HG02678 (cell line): ENCODE results near the gene CHDH.

ENCODE experiments used
- ATAC-seq: cut with Tn5 transposase; IDR thresholded peaks from one replicate; pipeline ENCODE4 v1.9.1; 2021; ENCODE audit warnings: mild to moderate bottlenecking, moderate library complexity; ENCODE audit not compliant: unreplicated experiment

CHDH gene

GRCh38 chr3:53850895-53851294 lies 4.7 kb upstream of the CHDH start:
- ATAC-seq = no peak

DNA sequence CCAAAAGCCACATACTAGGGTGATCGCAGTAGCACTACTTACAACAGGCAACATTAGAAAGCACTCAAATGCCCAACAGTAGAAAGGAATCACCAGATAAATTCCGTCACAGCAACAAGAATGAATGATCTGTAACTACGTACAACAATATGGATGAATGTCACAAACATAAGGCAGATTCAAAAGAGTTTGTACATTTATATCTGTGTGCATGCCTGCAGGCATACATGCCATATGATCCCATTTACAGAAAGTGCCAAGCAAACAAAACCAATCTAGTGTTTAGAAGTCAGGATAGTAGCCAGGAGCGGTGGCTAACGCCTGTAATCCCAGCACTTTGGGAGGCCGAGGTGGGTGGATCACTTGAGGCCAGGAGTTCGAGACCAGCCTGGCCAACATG lies 3.7 kb upstream of the CHDH start:
- ATAC-seq = no peak

- ATAC-seq = no peak
Observed at GRCh38 chr3:53846851-53847155, 584 bp upstream of the CHDH start.

DNA sequence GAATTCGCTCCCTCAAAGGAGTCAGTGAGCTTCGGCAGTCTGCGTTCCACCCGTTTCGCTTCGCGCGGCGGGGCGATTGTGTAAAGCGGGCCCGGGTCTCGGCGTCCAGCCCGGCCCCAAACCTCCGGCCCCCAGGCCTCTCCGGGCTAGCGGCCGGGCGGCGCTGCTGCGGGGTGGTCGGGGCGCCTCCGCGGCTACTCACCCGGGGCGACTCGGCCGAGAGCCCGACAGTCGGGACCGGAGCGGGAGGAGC lies 412 bp downstream of the CHDH start:
- peak; percentile 4 for ATAC-seq

DNA sequence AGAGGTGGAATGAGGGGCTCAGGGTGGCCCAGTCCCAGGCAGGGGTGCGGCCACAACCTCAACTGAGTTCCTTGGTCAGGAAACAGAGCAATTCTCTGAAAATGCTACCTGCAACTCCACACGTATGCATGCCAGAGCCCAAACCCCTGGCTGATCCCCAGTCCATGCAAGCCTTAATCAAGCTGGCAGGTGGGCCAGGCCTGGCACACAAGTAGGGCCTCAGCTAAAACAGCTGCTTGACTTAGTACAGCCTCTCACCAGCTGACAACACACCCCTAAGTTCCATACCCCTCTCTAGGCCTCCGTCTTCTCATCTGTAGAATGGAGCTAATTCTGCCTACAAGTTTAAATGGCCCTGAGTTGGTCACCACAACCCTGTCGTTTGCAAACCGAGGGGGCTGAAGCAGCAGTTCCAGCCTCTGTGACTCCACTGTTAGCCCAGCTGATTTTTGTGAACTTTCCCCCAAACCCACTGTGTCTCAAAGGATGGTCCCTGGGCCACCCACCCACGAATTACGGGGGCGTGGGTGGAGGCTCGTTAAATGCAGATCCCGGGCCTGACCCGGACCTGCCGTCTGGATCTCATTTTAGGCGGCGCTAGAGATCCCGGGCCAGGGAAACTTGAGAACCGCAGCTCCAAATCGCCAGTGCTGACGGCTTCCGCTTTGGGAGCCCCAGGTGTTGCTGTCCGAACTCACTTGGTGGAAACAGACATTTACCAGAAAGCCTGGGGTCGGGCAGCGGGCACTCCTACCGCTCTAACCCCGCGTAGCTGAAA lies 927 bp downstream of the CHDH start:
- ATAC-seq = peak; percentile 16

GRCh38 chr3:53844262-53845102 lies 1.7 kb downstream of the CHDH start:
- ATAC-seq = no peak

GRCh38 chr3:53843195-53844177 lies 2.7 kb downstream of the CHDH start:
- peak; percentile 36 for ATAC-seq

GRCh38 chr3:53842436-53843194 lies 3.6 kb downstream of the CHDH start:
- no peak for ATAC-seq

DNA sequence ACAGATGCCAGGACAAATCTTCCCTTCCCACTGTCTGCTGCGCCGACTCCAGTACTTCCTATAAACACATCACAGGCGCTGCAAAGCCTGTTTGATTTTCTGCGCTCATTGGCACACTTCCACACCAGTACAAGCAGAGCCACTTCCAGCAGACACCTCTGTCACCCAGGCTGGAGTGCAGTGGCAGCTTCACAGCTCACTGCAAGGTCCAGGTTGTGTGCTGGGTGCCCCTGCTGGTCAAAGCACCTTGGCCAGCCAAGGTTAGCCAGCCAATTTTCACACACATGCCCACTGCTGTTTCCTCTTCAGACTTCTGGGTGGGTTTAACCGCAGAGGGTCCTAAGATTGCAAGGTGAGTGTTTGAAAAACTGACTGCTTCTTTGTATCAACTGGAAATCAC lies 4.9 kb downstream of the CHDH start:
- ATAC-seq = no peak

DNA sequence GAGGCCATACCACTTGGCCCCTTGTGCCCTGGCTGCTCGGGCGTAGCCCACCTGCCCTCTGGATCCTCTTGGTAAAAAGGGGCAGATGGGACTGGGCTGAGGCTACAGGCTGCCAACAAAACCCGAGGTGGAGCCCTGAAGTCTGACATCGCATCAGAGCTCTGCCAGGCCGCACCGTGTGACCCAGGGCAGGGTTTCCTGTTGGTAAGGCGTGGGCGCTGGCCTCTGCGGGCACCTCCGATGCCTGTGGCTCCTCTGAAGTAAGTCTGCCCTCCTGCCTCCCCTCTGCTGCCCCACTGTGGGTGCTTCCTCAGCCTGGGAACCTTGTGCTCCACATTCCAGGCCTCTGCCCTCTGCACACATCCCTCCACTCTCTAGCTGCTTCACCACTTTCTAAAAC lies 8.9 kb downstream of the CHDH start:
- ATAC-seq = no peak

DNA sequence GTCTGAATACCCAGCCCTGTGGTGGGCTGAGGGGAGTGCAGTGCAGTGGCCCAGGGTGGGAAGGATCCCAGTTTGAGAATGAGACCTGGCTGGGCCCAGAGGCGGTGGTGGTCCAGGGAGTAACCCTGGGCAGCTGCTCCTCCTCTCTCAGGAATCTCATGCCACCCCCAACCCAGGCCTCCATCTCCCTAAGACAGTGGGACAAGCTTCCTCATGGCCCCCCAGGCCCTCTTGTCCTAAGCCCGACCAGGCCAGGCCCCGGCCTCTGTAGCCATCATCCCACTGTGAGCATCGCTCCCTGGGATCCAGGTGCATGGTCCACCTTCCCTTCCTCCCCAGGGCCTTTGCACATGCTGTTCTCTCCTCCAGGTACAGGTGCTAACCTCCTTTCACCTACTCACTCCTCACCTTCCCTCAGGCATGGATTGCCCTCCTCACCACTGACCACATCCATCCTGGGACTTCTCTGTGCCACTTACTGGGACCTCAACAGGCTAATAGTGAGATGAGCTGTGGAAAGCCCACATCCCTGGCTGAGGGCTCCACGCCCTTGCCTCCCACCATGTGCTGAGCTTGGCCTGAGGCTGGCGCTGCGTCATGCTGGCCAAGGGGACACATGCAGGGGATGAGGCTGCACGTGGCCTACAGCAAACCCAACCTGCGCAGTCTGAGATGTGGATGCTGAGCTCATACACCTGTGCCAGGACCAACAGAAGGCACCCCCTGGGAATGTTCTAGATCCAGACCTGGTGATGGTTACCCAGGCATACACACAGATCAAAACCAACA lies 9.9 kb downstream of the CHDH start:
- no peak for ATAC-seq

GRCh38 chr3:53835257-53835656 lies 11.0 kb downstream of the CHDH start:
- no peak for ATAC-seq

GRCh38 chr3:53834429-53835095 lies 11.7 kb downstream of the CHDH start:
- ATAC-seq = no peak

DNA sequence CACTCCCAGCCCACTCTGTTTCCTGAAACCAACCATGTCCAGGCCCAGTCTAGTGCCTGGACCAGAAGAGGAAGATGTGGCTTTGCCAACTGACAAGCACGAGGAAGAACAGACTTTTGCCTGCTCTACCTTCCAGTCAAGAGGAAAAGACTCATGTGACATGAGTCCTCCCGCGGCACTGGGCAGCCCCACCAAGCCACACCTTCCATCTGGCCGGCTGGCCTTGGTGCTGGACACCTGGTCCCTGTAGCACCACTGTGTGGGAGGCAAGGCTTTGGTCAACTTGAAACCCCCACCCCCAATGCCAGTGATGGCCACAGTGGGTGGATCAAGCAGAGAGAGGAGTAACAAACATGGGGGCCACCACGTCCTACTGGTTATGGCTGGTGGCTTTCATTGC lies 12.5 kb downstream of the CHDH start:
- ATAC-seq = no peak

DNA sequence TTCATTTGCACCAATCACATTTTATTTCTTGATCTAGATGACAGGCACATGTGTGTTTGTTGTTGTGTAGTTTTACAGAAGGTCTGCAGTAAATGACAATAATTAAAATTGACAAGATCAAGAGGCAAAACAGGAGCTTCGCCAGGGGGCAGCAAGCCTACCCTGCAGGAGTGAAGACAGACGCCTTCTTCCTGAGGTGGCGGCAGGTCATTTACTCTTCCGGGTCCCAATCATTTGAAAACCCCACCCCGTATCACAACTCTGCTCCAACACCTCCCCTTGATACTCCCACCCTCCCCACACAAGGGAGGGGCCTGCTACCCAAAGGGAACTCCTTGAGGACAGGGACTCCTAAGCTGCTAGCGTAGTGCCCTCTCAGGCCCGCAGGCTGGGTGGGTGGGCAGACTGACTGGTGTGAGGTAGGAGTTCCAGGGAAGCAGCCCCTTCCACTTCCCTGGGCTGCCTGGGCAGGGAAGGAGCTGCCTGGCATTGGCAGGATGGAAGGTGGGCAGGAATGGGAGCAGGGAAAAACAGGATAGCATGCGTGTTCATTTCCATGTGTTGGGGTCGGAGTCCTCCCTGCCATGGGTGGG lies 13.1 kb downstream of the CHDH start:
- ATAC-seq = no peak

DNA sequence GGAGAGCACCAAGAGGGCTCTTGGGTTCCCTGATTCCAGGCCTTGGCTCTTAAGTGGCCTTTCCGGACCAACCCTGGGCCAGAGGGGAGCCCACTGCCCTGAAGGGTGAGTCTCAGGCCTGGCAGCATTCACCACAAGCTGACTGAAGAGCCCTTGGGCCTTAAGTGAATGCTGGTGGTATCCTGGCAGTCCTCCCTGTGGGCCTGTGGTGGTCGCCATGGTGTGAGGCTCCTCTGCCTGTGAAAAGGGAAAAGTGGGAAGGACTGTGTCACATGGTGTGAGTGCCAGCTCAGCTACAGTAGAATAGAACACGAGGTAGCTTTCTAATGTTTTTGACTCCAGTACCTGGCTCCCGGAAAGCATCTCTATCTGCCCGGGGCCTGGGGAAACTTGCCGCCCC lies 15.3 kb downstream of the CHDH start:
- no peak for ATAC-seq

DNA sequence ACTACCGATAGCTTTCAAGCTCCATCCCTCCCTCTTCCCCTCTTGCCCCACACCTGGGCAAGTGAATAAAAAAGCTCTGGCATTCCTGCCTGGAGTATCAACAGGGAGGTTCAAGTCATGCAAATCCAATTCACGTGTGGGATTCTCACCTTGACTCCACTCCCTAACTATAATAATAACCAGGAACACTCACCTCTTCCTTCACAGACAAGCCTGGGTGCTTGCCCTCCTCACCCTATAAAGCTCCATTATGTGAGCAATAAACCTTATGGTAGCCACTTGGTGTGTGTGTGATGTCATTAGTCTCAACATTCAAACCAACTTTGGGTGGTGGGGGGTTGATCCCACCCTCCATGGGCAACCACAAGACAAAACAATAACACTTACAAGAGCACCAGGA lies 16.6 kb downstream of the CHDH start:
- ATAC-seq = no peak

DNA sequence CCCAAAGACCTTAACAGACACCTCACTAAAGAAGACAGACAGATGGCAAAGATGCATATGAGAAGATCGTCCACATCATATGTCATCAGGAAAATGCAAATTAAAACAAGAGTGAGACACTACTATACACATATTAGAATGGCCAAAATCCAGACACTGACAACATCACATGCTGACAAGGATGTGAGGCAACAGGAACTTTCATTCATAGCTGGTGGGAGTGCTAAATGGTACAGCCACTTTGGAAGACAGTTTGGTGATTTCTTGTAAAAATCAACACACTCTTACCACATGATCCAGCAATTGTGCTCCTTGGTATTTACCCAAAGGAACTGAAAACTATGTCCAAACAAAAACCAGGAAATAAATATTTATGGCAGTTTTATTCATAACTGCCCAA lies 17.6 kb downstream of the CHDH start:
- no peak for ATAC-seq

- ATAC-seq = no peak
Observed at GRCh38 chr3:53826048-53826447, 20.2 kb downstream of the CHDH start.
